Astrocyte (in vitro differentiated cells and primary cell): Measurements from ENCODE around the gene TULP4.

Source experiments
- CTCF ChIP-seq: IDR thresholded peaks from 2 replicates; pipeline ENCODE4 v1.5.1; 2011; ENCODE audit warnings: low read depth, mild to moderate bottlenecking, inconsistent platforms, low read length, moderate library complexity; ENCODE audit not compliant: insufficient read depth
- EZH2 ChIP-seq: IDR thresholded peaks from 2 replicates; pipeline ENCODE4 v1.6.1; 2012; ENCODE audit warnings: mild to moderate bottlenecking, low read length, inconsistent platforms; ENCODE audit not compliant: insufficient read depth

GRCh38 chr6:158391276-158391675, 79.0 kb downstream of the TULP4 start:
- TF ChIP-seq CTCF (no peak), EZH2 (no peak)
